HepG2 (cell line): Measurements from ENCODE around the gene EIF3L. TPM values are rescaled to one million over a fixed set of nuclear protein-coding genes. Genes with fewer than 3 reads are reported as not detected.

ENCODE experiments used
- CREBL2 ChIP-seq: sonication (generic); formaldehyde crosslinking; IDR thresholded peaks from 2 replicates; pipeline ENCODE4 v1.8.1; 2023; ENCODE audit warnings: missing genetic modification reagents, mild to moderate bottlenecking, borderline replicate concordance
- CSRNP1 ChIP-seq: sonication (generic); formaldehyde crosslinking; IDR thresholded peaks from 2 replicates; pipeline ENCODE4 v1.8.1; 2023; ENCODE audit warnings: mild to moderate bottlenecking, missing genetic modification reagents
- DBP ChIP-seq: sonication (generic); formaldehyde crosslinking; IDR thresholded peaks from 2 replicates; pipeline ENCODE4 v1.4.0; 2020; ENCODE audit warnings: missing genetic modification reagents; ENCODE audit errors: not compliant biosample characterization
- ELF1 ChIP-seq: sonication (generic); formaldehyde crosslinking; IDR thresholded peaks from 2 replicates; pipeline ENCODE4 v1.4.0; 2020; ENCODE audit warnings: missing genetic modification reagents
- HNRNPLL ChIP-seq: fragments of 200-400 bp; formaldehyde crosslinking; IDR thresholded peaks from 2 replicates; pipeline ENCODE4 v1.6.1; 2017; ENCODE audit warnings: mild to moderate bottlenecking, low read depth, low read length; ENCODE audit not compliant: poor library complexity, severe bottlenecking
- MTF2 ChIP-seq: sonication (generic); formaldehyde crosslinking; IDR thresholded peaks from 2 replicates; pipeline ENCODE4 v1.5.0; 2020; ENCODE audit warnings: missing genetic modification reagents, borderline replicate concordance
- PAXIP1 ChIP-seq: sonication (generic); formaldehyde crosslinking; conservative IDR thresholded peaks from 2 replicates; pipeline ENCODE4 v1.4.0; 2020; ENCODE audit warnings: mild to moderate bottlenecking, missing genetic modification reagents, moderate library complexity
- PRDM4 ChIP-seq: sonication (generic); formaldehyde crosslinking; IDR thresholded peaks from 2 replicates; pipeline ENCODE4 v1.9.0; 2021; ENCODE audit warnings: missing genetic modification reagents, borderline replicate concordance
- SMAD1 ChIP-seq: sonication (generic); formaldehyde crosslinking; IDR thresholded peaks from 2 replicates; pipeline ENCODE4 v1.4.0; 2020; ENCODE audit warnings: missing genetic modification reagents, low read depth, mild to moderate bottlenecking, borderline replicate concordance
- SRSF1 ChIP-seq: fragments of 200-400 bp; formaldehyde crosslinking; optimal IDR thresholded peaks from 2 replicates; pipeline ENCODE3; 2017; ENCODE audit warnings: mild to moderate bottlenecking, low read depth, low read length, moderate library complexity
- ZBTB2 ChIP-seq: sonication (generic); formaldehyde crosslinking; IDR thresholded peaks from 2 replicates; pipeline ENCODE4 v1.8.0; 2022; ENCODE audit warnings: low read depth, missing genetic modification reagents
- ZNF30 ChIP-seq: sonication (generic); formaldehyde crosslinking; IDR thresholded peaks from 2 replicates; pipeline ENCODE4 v1.5.0; 2020; ENCODE audit warnings: mild to moderate bottlenecking, missing genetic modification reagents
- ZNF678 ChIP-seq: sonication (generic); formaldehyde crosslinking; IDR thresholded peaks from 2 replicates; pipeline ENCODE4 v1.4.0; 2020; ENCODE audit warnings: mild to moderate bottlenecking, missing genetic modification reagents
- ZNF749 ChIP-seq: sonication (generic); formaldehyde crosslinking; IDR thresholded peaks from 2 replicates; pipeline ENCODE4 v1.8.0; 2022; ENCODE audit warnings: mild to moderate bottlenecking, missing genetic modification reagents, moderate library complexity, borderline replicate concordance
- ZNF891 ChIP-seq: sonication (generic); formaldehyde crosslinking; IDR thresholded peaks from 2 replicates; pipeline ENCODE4 v1.5.0; 2020; ENCODE audit warnings: mild to moderate bottlenecking, missing genetic modification reagents
- polyA plus RNA-seq, 8 experiments: library from polyadenylated mRNA; depleted of rRNA in 3 of 8; stranded (reverse) in 7 of 8; unstranded in 1 of 8; fragments of >200 nt; fragmentation: Illumina TruSeq in 4 of 8; extraction: Trizol in 4 of 8; gene quantifications; 2 replicates each; pipeline versions ENCODE4 v1.2.1 to v1.2.3, GENCODE V29; 2011 to 2016; ENCODE audit warnings: low read depth in 4 of 8, missing spikeins in 1 of 8, mixed read lengths in 1 of 8; ENCODE audit not compliant: insufficient read depth in 1 of 8
- total RNA-seq, 5 experiments: library from RNA; depleted of rRNA; stranded (reverse); fragments of >200 nt; fragmentation: Illumina TruSeq; extraction: Trizol; gene quantifications; 2 replicates each; pipeline ENCODE4 v1.2.3, GENCODE V29; 2016; ENCODE audit warnings: low read depth in 1 of 5

EIF3L gene
- total and polyA plus RNA-seq, 2 of the 13 experiments (the other 11 are each of a cell fraction or from before 2014, with no cell fraction given), result 514 to 793 TPM

GRCh38 chr22:37905534-37906363 is 56.5 kb downstream of the EIF3L start, which contains the start of gene MICALL1 (continued):
- TF ChIP-seq ZBTB2 (CRISPR knock-in tag) (peak; percentile 63), SMAD1 (CRISPR knock-in tag) (no peak), ZNF30 (CRISPR knock-in tag) (no peak), ZNF749 (CRISPR knock-in tag) (no peak), HNRNPLL (peak; percentile 40), CSRNP1 (0 out of 2 replicates have a peak, but pooled peaks have one; percentile 21), DBP (no peak), ZNF678 (CRISPR knock-in tag) (no peak), ELF1 (no peak), ZNF891 (no peak), PAXIP1 (CRISPR knock-in tag) (no peak), CREBL2 (CRISPR knock-in tag) (no peak), MTF2 (no peak), PRDM4 (CRISPR knock-in tag) (no peak), SRSF1 (peak; percentile 56)
